K562 (cell line): ENCODE measurements around the gene ERMP1.

Source experiments
- ATF3 ChIP-seq, 2 experiments: fragments of 450-650 bp in 1 of 2; sonication (generic) in 1 of 2; formaldehyde crosslinking in 1 of 2; IDR thresholded peaks in 1 of 2; conservative IDR thresholded peaks in 1 of 2; 2 replicates each; pipeline versions ENCODE4 v1.6.1 to v1.8.1; 2016 to 2023; ENCODE audit warnings: mild to moderate bottlenecking in 2 of 2, moderate library complexity in 2 of 2, inconsistent platforms in 1 of 2, missing genetic modification reagents in 1 of 2
- CTCF ChIP-seq, 3 experiments: IDR thresholded peaks in 2 of 3; conservative IDR thresholded peaks in 1 of 3; 2 replicates each; pipeline ENCODE4 v1.5.1; 2011 to 2012; ENCODE audit warnings: low read length in 3 of 3, mild to moderate bottlenecking in 3 of 3, control low read depth in 2 of 3, improper control_type of control experiment in 1 of 3, inconsistent platforms in 1 of 3, low read depth in 1 of 3, mixed read lengths in 1 of 3, moderate library complexity in 1 of 3; ENCODE audit not compliant: insufficient read depth in 2 of 3
- EZH2 ChIP-seq: IDR thresholded peaks from 2 replicates; pipeline ENCODE4 v1.6.1; 2012; ENCODE audit warnings: low read depth, mild to moderate bottlenecking, inconsistent platforms, low read length, borderline replicate concordance
- FOXA1 ChIP-seq: fragments of 450-650 bp; IDR thresholded peaks from 2 replicates; pipeline ENCODE4 v1.6.1; 2016; ENCODE audit warnings: mild to moderate bottlenecking, borderline replicate concordance
- PHF8 ChIP-seq: fragments of 200-600 bp; sonication (generic); IDR thresholded peaks from 2 replicates; pipeline ENCODE4 v1.6.1; 2012; ENCODE audit warnings: mixed run types, mild to moderate bottlenecking, inconsistent platforms, low read length, moderate library complexity, borderline replicate concordance
- REST ChIP-seq, 2 experiments: fragments of 450-650 bp; formaldehyde crosslinking in 1 of 2; IDR thresholded peaks; 2 replicates each; pipeline versions ENCODE4 v1.4.0 to v1.6.1; 2014 to 2020; ENCODE audit warnings: mild to moderate bottlenecking in 2 of 2, borderline replicate concordance in 1 of 2, low read depth in 1 of 2
- SP1 ChIP-seq: sonication (generic); formaldehyde crosslinking; IDR thresholded peaks from 2 replicates; pipeline ENCODE4 v1.8.1; 2022; ENCODE audit warnings: mild to moderate bottlenecking, missing genetic modification reagents
- ZFP36 ChIP-seq: fragments of 150-350 bp; IDR thresholded peaks from 2 replicates; pipeline ENCODE4 v1.6.1; 2018; ENCODE audit warnings: low read length, low read depth; ENCODE audit not compliant: partially characterized antibody
- ZNF140 ChIP-seq: fragments of 250-450 bp; sonication (Bioruptor Pico); IDR thresholded peaks from 2 replicates; pipeline ENCODE4 v1.8.0; 2021; ENCODE audit warnings: moderate library complexity, mild to moderate bottlenecking, inconsistent platforms

- TF ChIP-seq ZFP36 (no peak), ZNF140 (CRISPR knock-in tag) (no peak), PHF8 (no peak), CTCF (IDR thresholded peaks at IDR 0.05 in 2 of 3, conservative IDR thresholded peaks at IDR 0.05 in 1 of 3; ENCODE audit: insufficient read depth in 2 of 3, low read depth in 1 of 3, low read length in 3 of 3) (no peak), ATF3 (IDR thresholded peaks at IDR 0.05) (no peak), ATF3 (CRISPR knock-in tag; conservative IDR thresholded peaks at IDR 0.05) (no peak), FOXA1 (no peak), EZH2 (no peak), REST (IDR thresholded peaks at IDR 0.05; ENCODE audit: borderline replicate concordance) (no peak), REST (CRISPR knock-in tag; IDR thresholded peaks at IDR 0.05; ENCODE audit: low read depth) (no peak), SP1 (CRISPR knock-in tag) (no peak)
These were observed 14.3 kb downstream of the ERMP1 start for GRCh38 chr9:5818424-5819142.
